K562 (cell line): ENCODE measurements around the gene PPT1. TPM values are rescaled to one million over a fixed set of nuclear protein-coding genes. Genes with fewer than 3 reads are reported as not detected.

ENCODE experiments used
- CC2D1A ChIP-seq: fragments of 450-650 bp; IDR thresholded peaks from 2 replicates; pipeline ENCODE4 v1.6.1; 2017; ENCODE audit warnings: mild to moderate bottlenecking
- FOXK2 ChIP-seq, 2 experiments: fragments of 450-650 bp; IDR thresholded peaks in 1 of 2; conservative IDR thresholded peaks in 1 of 2; 2 replicates each; pipeline ENCODE4 v1.6.1; 2016; ENCODE audit warnings: low read depth in 2 of 2, mild to moderate bottlenecking in 1 of 2
- GTF2F1 ChIP-seq: IDR thresholded peaks from 2 replicates; pipeline ENCODE4 v1.6.1; 2011; ENCODE audit warnings: low read depth, low read length, improper control_type of control experiment
- HDAC6 ChIP-seq: IDR thresholded peaks from 2 replicates; pipeline ENCODE4 v1.6.1; 2012; ENCODE audit warnings: low read depth, mild to moderate bottlenecking, control low read depth, inconsistent platforms, low read length, moderate library complexity
- JUND ChIP-seq, 2 experiments: IDR thresholded peaks; 2 replicates in 1 of 2; 3 replicates in 1 of 2; pipeline ENCODE4 v1.6.1; 2011; ENCODE audit warnings: borderline replicate concordance in 2 of 2, low read depth in 2 of 2, low read length in 2 of 2, improper control_type of control experiment in 1 of 2, missing biosample characterization in 1 of 2, missing genetic modification characterization in 1 of 2, missing genetic modification reagents in 1 of 2
- LCOR ChIP-seq: sonication (generic); formaldehyde crosslinking; IDR thresholded peaks from 2 replicates; pipeline ENCODE4 v1.8.0; 2022; ENCODE audit warnings: mild to moderate bottlenecking, missing genetic modification reagents
- MAFK ChIP-seq: IDR thresholded peaks from 2 replicates; pipeline ENCODE4 v1.6.1; 2011; ENCODE audit warnings: low read length, improper control_type of control experiment
- MYC ChIP-seq, 2 experiments: fragments of 250-450 bp in 1 of 2; sonication (Bioruptor Pico) in 1 of 2; IDR thresholded peaks; 2 replicates each; pipeline versions ENCODE4 v1.5.1 to v1.6.1; 2012 to 2021; ENCODE audit warnings: low read depth in 2 of 2, borderline replicate concordance in 1 of 2, improper control_type of control experiment in 1 of 2, low read length in 1 of 2, mild to moderate bottlenecking in 1 of 2, moderate library complexity in 1 of 2
- RCOR1 ChIP-seq, 2 experiments: IDR thresholded peaks; 2 replicates each; pipeline ENCODE4 v1.6.1; 2012; ENCODE audit warnings: low read depth in 2 of 2, low read length in 2 of 2, borderline replicate concordance in 1 of 2, improper control_type of control experiment in 1 of 2
- SMARCA5 ChIP-seq: fragments of 450-650 bp; IDR thresholded peaks from 2 replicates; pipeline ENCODE4 v1.6.1; 2016
- SNRNP70 ChIP-seq: fragments of 200-400 bp; formaldehyde crosslinking; optimal IDR thresholded peaks from 2 replicates; pipeline ENCODE3; 2017; ENCODE audit warnings: low read depth, low read length
- SP2 ChIP-seq: IDR thresholded peaks from 2 replicates; pipeline ENCODE4 v1.6.1; 2011; ENCODE audit warnings: mild to moderate bottlenecking, low read depth, low read length, moderate library complexity; ENCODE audit not compliant: poor library complexity, severe bottlenecking; ENCODE audit errors: extremely low read depth
- SPI1 ChIP-seq: IDR thresholded peaks from 2 replicates; pipeline ENCODE4 v1.6.1; 2011; ENCODE audit warnings: low read depth, low read length, control low read depth, borderline replicate concordance
- TCFL5 ChIP-seq: fragments of 250-450 bp; sonication (Bioruptor Pico); conservative IDR thresholded peaks from 2 replicates; pipeline ENCODE4 v1.6.1; 2021; ENCODE audit warnings: mild to moderate bottlenecking, moderate library complexity, matching md5 sums
- TRIM24 ChIP-seq, 2 experiments: fragments of 450-650 bp; IDR thresholded peaks; 2 replicates each; pipeline ENCODE4 v1.6.1; 2016
- WHSC1 ChIP-seq: IDR thresholded peaks from one replicate; pipeline ENCODE4 v1.6.1; 2012; ENCODE audit warnings: low read length, control low read depth, inconsistent platforms
- polyA plus RNA-seq, 8 experiments: library from polyadenylated mRNA; depleted of rRNA in 4 of 8; stranded (reverse) in 5 of 8; unstranded in 3 of 8; fragments of >200 nt; fragmentation: Nextera tagmentation in 2 of 8; fragmentation: Illumina TruSeq in 1 of 8; extraction: Ambion mirVana in 2 of 8; extraction: Trizol in 1 of 8; gene quantifications; 2 replicates each; pipeline versions ENCODE4 v1.2.1 to v1.2.3, GENCODE V29; 2011 to 2014; ENCODE audit warnings: inconsistent platforms in 1 of 8, missing spikeins in 1 of 8
- total RNA-seq, 7 experiments: library from RNA; depleted of rRNA in 6 of 7; stranded (reverse); fragments of >200 nt in 6 of 7; fragmentation: Illumina TruSeq in 2 of 7; extraction: Trizol in 2 of 7; gene quantifications; 2 replicates each; pipeline versions ENCODE4 v1.2.1 to v1.2.3, GENCODE V29; 2011 to 2021; ENCODE audit warnings: low replicate concordance in 1 of 7
- TF ChIP-seq, protein P1 (sequence below): sonication (generic); formaldehyde crosslinking; IDR thresholded peaks from 2 replicates; pipeline ENCODE4 v1.8.1; 2023; ENCODE audit warnings: missing genetic modification reagents, mild to moderate bottlenecking, borderline replicate concordance
- TF ChIP-seq, protein P2 (sequence below): fragments of 250-450 bp; sonication (Bioruptor Pico); IDR thresholded peaks from 2 replicates; pipeline ENCODE4 v1.6.1; 2021; ENCODE audit warnings: mild to moderate bottlenecking
- TF ChIP-seq, protein P3 (sequence below): fragments of 450-650 bp; formaldehyde crosslinking; conservative IDR thresholded peaks from 2 replicates; pipeline ENCODE4 v1.4.0; 2022; ENCODE audit warnings: mild to moderate bottlenecking, missing genetic modification characterization

PPT1 gene
- total and polyA plus RNA-seq, 9 of the 15 experiments (the other 6 are each of a cell fraction or from before 2014, with no cell fraction given): 72.2 to 285 (median 143) TPM

DNA sequence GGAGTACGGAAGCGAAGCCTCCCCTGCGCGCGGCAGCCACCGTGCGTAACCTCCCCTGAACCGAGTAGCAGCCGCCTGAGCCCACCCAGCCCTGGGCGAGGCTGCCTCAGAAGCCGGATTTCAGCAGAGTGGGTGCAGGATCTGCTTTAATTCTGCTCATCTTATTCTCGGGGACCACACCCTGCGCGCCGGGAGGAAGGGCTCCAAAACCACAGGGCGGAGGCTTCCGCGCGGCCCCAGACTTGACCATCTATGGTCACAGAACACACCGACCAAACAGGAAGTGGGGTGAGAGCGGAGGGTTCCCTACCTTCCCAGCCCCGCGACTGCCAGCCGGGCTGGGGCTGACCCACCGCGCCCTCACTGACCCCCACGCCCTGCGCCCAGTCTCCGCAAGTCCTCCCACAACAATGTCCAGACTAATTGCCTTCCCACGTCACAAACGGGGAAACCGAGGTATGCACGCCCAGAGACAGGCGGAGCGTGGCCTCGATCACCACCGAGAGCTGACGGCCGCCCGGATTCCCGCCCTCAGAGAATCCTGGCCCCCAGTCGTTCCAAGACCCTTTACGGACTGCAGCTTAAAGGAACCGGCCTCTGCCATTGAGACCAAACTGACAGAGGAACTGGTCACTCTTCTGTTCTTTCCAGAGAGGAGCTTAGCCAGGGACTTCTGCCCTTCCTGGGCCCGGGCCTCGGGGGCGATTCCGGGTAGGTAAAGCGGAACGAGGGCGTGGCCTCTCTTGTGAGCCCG lies 57.1 kb downstream of the PPT1 start (continued):
- TF ChIP-seq JUND (IDR thresholded peaks at IDR 0.05; ENCODE audit: borderline replicate concordance, low read depth, low read length): no peak
- TF ChIP-seq JUND (tag; IDR thresholded peaks at IDR 0.05; ENCODE audit: borderline replicate concordance, low read depth, low read length): no peak
- peak; percentile 5 to 56; a peak in 1 of 4 replicates for TF ChIP-seq TRIM24 (IDR thresholded peaks at IDR 0.05)
- peak; percentile 95 for TF ChIP-seq SPI1
- TF ChIP-seq, protein P1, sequence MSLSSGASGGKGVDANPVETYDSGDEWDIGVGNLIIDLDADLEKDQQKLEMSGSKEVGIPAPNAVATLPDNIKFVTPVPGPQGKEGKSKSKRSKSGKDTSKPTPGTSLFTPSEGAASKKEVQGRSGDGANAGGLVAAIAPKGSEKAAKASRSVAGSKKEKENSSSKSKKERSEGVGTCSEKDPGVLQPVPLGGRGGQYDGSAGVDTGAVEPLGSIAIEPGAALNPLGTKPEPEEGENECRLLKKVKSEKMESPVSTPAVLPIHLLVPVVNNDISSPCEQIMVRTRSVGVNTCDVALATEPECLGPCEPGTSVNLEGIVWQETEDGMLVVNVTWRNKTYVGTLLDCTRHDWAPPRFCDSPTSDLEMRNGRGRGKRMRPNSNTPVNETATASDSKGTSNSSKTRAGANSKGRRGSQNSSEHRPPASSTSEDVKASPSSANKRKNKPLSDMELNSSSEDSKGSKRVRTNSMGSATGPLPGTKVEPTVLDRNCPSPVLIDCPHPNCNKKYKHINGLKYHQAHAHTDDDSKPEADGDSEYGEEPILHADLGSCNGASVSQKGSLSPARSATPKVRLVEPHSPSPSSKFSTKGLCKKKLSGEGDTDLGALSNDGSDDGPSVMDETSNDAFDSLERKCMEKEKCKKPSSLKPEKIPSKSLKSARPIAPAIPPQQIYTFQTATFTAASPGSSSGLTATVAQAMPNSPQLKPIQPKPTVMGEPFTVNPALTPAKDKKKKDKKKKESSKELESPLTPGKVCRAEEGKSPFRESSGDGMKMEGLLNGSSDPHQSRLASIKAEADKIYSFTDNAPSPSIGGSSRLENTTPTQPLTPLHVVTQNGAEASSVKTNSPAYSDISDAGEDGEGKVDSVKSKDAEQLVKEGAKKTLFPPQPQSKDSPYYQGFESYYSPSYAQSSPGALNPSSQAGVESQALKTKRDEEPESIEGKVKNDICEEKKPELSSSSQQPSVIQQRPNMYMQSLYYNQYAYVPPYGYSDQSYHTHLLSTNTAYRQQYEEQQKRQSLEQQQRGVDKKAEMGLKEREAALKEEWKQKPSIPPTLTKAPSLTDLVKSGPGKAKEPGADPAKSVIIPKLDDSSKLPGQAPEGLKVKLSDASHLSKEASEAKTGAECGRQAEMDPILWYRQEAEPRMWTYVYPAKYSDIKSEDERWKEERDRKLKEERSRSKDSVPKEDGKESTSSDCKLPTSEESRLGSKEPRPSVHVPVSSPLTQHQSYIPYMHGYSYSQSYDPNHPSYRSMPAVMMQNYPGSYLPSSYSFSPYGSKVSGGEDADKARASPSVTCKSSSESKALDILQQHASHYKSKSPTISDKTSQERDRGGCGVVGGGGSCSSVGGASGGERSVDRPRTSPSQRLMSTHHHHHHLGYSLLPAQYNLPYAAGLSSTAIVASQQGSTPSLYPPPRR (CRISPR knock-in tag): no peak
- peak; percentile 63; the same call in 1 of the 2 replicates for TF ChIP-seq MYC (IDR thresholded peaks at IDR 0.05; ENCODE audit: low read depth, low read length)
- TF ChIP-seq MYC (CRISPR knock-in tag; IDR thresholded peaks at IDR 0.05; ENCODE audit: borderline replicate concordance, low read depth): peak; percentile 78; the same call in 1 of the 2 replicates
- TF ChIP-seq SMARCA5: no peak
- no peak for TF ChIP-seq WHSC1
- no peak for TF ChIP-seq TCFL5 (CRISPR knock-in tag)
- TF ChIP-seq, protein P2, sequence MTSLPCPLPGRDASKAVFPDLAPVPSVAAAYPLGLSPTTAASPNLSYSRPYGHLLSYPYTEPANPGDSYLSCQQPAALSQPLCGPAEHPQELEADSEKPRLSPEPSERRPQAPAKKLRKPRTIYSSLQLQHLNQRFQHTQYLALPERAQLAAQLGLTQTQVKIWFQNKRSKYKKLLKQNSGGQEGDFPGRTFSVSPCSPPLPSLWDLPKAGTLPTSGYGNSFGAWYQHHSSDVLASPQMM: no peak
- TF ChIP-seq RCOR1 (IDR thresholded peaks at IDR 0.05; ENCODE audit: borderline replicate concordance in 1 of 2, low read depth in 2 of 2, low read length in 2 of 2): peak in 1 of 2 experiments; percentile 79
- TF ChIP-seq SP2: no peak
- TF ChIP-seq, protein P3, sequence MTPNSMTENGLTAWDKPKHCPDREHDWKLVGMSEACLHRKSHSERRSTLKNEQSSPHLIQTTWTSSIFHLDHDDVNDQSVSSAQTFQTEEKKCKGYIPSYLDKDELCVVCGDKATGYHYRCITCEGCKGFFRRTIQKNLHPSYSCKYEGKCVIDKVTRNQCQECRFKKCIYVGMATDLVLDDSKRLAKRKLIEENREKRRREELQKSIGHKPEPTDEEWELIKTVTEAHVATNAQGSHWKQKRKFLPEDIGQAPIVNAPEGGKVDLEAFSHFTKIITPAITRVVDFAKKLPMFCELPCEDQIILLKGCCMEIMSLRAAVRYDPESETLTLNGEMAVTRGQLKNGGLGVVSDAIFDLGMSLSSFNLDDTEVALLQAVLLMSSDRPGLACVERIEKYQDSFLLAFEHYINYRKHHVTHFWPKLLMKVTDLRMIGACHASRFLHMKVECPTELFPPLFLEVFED (CRISPR knock-in tag): peak; percentile 91; the same call in 1 of the 2 replicates
- TF ChIP-seq FOXK2 (conservative IDR thresholded peaks at IDR 0.05 in 1 of 2, IDR thresholded peaks at IDR 0.05 in 1 of 2; ENCODE audit: low read depth in 2 of 2): peak in 1 of 2 experiments; percentile 58; a peak in 1 of 4 replicates
- TF ChIP-seq CC2D1A: no peak
- no peak; the same call in 1 of the 2 replicates for TF ChIP-seq GTF2F1
- no peak for TF ChIP-seq HDAC6
- no peak for TF ChIP-seq SNRNP70
- peak; percentile 90 for TF ChIP-seq LCOR (CRISPR knock-in tag)
- TF ChIP-seq MAFK: peak; percentile 6; the same call in 1 of the 2 replicates
